HepG2 (cell line): Measurements from ENCODE around the gene KCNG4.

ENCODE experiments used
- ETV5 ChIP-seq: IDR thresholded peaks from 2 replicates; pipeline ENCODE4 v1.6.1; 2018; ENCODE audit warnings: missing biosample characterization, missing genetic modification reagents, inconsistent platforms, borderline replicate concordance
- POLR2AphosphoS2 ChIP-seq: IDR thresholded peaks from 2 replicates; pipeline ENCODE4 v1.6.1; 2011; ENCODE audit warnings: low read depth, low read length, improper control_type of control experiment
- ZFX ChIP-seq: sonication (generic); formaldehyde crosslinking; IDR thresholded peaks from 2 replicates; pipeline ENCODE4 v1.4.0; 2020; ENCODE audit warnings: mild to moderate bottlenecking, low read depth, missing genetic modification reagents, moderate library complexity

GRCh38 chr16:84215531-84215930, 24.3 kb downstream of the KCNG4 start:
- TF ChIP-seq ETV5 (no peak), ZFX (CRISPR knock-in tag) (no peak), POLR2AphosphoS2 (no peak)
